Activated T-helper 2 cell treated with anti-CD3 and anti-CD28 coated beads, Interferon-gamma antibody, Interleukin-2, Interleukin-4, amounts not matched to agents 10 μg/mL and 5 μg/mL and 100 μg/mL, durations not matched to agents 14 hours and 24 hours and 36 hours (primary cell): ENCODE data around the gene CACNA2D3. TPM values are rescaled to one million over a fixed set of nuclear protein-coding genes. Genes with fewer than 3 reads are reported as not detected.

Source experiments
- DNase-seq: peaks from one replicate; pipeline ENCODE4 v3.0.0; 2021; ENCODE audit warnings: low spot score
- H3K27ac Mint-ChIP-seq: one replicate; pipeline ENCODE4 v1.8.0; 2021; ENCODE audit warnings: mixed read lengths
- H3K27me3 Mint-ChIP-seq: one replicate; pipeline ENCODE4 v1.8.0; 2021; ENCODE audit warnings: low read depth, mixed read lengths
- H3K36me3 Mint-ChIP-seq: one replicate; pipeline ENCODE4 v1.8.0; 2021; ENCODE audit warnings: low read depth, mixed read lengths
- H3K4me1 Mint-ChIP-seq: one replicate; pipeline ENCODE4 v1.8.0; 2021; ENCODE audit warnings: low read depth, mixed read lengths
- H3K4me3 Mint-ChIP-seq: one replicate; pipeline ENCODE4 v1.8.0; 2021; ENCODE audit warnings: low read depth, mild to moderate bottlenecking, moderate library complexity, mixed read lengths
- H3K9me3 Mint-ChIP-seq: one replicate; pipeline ENCODE4 v1.8.0; 2021; ENCODE audit warnings: mixed read lengths
- intact Hi-C: fragments of 100-400 bp; cut with micrococcal nuclease; formaldehyde crosslinking; loops from one replicate; pipeline ENCODE4 v1.15.1; 2023
- total RNA-seq: library from RNA; stranded (reverse); gene quantifications from 2 replicates; pipeline ENCODE4 v1.2.3, GENCODE V29; 2022

Gene CACNA2D3
- total RNA-seq, 1 donor from 2014 or later: not detected

DNA sequence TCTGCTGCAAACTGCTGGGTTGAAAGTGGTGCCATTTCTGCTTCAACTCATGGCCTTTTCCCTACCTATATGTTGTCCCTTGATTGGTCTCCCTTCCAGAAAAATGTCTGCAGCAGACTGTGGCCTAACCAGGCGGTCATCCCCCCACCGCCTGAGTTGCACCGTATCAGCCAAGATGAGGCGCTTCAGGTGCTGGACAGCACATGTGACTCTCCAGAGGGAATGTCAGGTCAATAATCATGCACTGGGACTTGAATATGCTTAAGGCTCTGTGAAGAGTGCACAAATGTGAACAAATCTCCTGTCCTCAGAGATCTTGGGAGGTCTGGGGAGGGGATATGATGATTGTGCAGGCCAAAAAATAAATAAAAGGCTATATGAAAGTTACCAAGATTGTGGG, 773.3 kb downstream of the CACNA2D3 start:
- intact Hi-C loops: no loop called here
- Mint-ChIP-seq H3K9me3 (no peaks in the 10 kb centered on the region), H3K4me1 (no peaks in the 10 kb centered on the region), H3K36me3 (no peaks in the 10 kb centered on the region), H3K27me3 (no peaks in the 10 kb centered on the region), H3K4me3 (no peak overlapping the region), H3K27ac (no peak overlapping the region)
- no peak for DNase-seq

DNA sequence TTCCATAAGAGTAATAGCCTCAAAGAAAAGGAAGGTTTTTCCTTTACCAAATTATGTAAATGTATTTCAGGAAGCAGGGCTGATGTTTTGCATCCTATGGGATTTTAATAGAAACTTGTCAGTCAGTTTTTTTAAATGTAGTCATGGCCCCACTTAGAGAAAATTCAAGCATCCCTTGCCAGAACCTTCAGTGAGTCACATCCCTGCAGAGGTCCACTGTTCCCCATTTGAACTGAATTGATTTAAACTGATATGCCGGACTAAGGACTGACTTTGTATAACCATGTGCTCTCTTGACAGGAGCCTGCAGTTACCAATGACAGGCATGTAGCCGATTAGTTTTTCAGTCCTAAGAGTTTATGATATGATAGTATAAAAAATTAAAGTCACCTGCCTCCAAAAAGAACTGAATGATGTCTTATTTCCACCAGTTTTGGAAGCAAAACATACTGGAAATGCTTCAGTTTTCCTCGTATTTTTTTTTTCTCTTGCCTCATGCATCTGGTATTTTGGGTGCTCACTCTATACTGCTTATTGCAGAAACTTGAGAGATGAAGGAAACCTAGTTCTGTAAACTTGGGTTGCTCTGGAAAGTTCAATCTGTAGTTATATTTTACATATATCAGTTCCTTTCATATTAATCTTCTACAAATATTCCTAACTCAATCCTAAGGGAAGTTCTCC, 774.8 kb downstream of the CACNA2D3 start:
- H3K4me1 Mint-ChIP-seq: no peaks in the 10 kb centered on the region
- no peaks in the 10 kb centered on the region for H3K36me3 Mint-ChIP-seq
- H3K4me3 Mint-ChIP-seq: no peak overlapping the region
- DNase-seq: no peak
- H3K27me3 Mint-ChIP-seq: no peaks in the 10 kb centered on the region
- no peaks in the 10 kb centered on the region for H3K9me3 Mint-ChIP-seq
- no peak overlapping the region for H3K27ac Mint-ChIP-seq
- intact Hi-C loops: no loop called here

DNA sequence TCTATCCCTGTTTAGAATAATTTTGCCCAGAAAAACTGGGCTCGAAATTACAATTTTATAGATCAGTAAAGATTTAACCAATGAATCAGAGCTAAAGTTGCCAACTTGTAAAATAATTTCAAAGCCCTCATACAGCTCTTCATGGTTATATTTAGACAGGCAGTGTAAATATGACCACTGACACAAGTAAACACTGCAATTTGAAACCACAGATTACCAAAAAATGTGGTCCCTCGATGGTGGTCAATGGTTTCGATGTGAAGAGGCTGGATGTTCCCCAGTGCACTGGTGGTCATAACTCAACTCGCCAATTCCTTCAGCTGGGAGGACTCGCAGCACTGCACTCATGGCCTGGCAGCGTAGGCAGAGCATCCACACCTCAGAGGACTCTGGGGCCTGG, 776.9 kb downstream of the CACNA2D3 start:
- intact Hi-C loops: no loop called here
- DNase-seq: no peak
- Mint-ChIP-seq H3K9me3 (no peaks in the 10 kb centered on the region), H3K27me3 (no peaks in the 10 kb centered on the region), H3K4me1 (no peaks in the 10 kb centered on the region), H3K36me3 (no peaks in the 10 kb centered on the region), H3K4me3 (no peak overlapping the region), H3K27ac (no peak overlapping the region)

DNA sequence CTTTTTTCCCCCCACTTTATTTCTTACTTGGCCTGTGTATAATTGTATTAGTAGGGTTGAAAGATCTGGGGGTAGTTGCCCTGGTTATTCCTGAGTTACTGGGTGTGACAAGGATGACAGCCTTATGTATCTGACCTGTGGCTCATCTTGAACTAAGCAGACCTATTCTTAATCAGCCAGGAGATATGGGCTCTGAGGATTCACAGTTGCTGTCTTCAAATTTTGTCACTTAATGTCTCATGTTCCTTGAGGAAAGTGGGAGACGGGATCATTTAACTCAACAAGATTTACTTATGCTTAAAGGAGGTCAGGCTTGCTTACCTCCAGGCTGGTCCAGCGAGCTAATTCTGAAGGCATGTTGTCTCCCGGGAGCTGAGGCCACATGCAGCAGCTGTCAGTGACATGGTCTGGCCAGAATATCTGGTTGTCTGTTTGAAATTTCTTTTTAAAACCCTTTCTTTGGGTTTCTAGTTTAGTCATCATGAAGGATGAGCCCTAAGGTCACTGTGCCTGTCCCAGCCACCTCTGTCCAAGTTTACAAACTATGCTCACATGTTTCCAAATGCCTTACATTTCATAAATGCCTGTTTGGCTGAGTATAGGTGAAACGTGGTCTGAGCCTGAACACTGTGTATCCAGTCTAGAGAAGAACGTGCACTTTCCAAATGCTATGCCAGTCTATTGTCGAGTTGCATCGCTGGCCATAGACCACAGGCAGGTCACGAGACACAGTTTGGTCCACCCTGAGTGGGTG, 778.7 kb downstream of the CACNA2D3 start:
- DNase-seq: no peak
- H3K36me3 Mint-ChIP-seq: no peaks in the 10 kb centered on the region
- H3K9me3 Mint-ChIP-seq: no peaks in the 10 kb centered on the region
- intact Hi-C loops: no loop called here
- no peak overlapping the region for H3K4me3 Mint-ChIP-seq
- H3K27me3 Mint-ChIP-seq: no peaks in the 10 kb centered on the region
- H3K27ac Mint-ChIP-seq: no peak overlapping the region
- H3K4me1 Mint-ChIP-seq: no peaks in the 10 kb centered on the region

DNA sequence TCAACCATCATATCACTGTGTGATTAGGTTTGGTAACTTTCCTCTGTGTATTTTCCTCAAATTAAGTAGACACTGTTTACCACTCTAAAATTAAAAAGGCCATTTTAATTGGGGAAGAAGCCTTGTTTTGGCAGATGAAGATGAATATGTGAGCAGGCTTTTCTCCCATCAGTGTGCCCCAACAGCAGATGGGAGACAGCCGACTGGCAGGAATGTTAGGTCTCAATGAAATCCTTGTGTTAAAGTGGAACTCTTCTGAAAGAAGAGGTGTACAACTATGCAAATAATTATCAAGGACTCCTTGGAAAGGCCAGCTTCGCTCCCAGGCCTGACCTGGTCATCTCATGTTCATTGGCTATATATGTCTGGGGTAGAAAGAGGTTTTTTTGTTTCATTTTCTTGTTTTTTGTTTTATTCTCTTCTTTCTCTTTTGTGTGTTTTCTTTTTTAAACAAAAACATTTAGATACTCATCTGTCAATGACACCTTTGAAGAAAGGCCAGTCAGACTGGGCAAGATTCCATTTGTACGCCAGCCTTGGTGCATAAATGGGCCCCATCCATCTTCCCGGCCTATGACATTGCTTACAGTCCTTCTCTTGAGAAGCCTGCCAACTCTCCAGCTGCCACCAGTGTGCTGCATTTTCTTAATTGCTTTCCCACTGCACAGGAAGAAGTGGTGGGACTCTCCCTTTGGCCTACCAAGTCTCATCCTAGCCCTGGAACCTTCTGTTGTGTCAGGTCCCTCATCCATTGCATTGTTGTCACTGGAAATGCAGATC, 779.7 kb downstream of the CACNA2D3 start:
- H3K4me1 Mint-ChIP-seq: no peaks in the 10 kb centered on the region
- H3K9me3 Mint-ChIP-seq: no peaks in the 10 kb centered on the region
- no peak for DNase-seq
- H3K4me3 Mint-ChIP-seq: no peak overlapping the region
- H3K27me3 Mint-ChIP-seq: no peaks in the 10 kb centered on the region
- no peak overlapping the region for H3K27ac Mint-ChIP-seq
- no peaks in the 10 kb centered on the region for H3K36me3 Mint-ChIP-seq
- intact Hi-C loops: no loop called here

DNA sequence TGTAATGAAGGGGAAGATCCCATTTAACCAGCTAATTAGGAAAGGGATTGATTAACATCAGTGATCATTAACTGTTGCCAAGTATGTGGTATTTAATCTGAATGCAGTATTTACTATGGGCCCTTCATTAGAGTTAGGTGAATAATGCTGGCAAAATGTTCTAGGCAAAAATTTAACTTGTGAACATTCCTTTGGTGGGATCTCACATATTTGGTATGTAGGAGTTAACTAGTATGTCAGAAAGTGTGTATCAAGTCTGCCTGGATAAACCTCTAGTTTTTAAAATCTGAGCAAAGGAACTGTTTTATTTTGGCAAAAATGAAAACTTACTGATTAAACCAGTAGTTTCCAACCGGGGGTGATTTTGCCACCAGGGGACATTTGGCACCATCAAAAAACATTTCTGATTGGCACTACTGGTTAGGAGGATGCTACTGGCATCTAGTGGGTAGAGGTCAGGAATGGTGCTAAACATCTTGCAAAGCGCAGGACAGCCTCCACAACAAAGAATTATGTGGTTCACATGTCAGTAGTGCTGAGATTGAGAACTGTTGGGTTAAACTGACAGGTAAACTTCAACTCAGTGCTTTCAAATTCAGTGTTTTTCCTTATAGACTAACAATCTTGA, 783.0 kb downstream of the CACNA2D3 start:
- H3K9me3 Mint-ChIP-seq: no peaks in the 10 kb centered on the region
- no peak overlapping the region for H3K27ac Mint-ChIP-seq
- intact Hi-C loops: no loop called here
- no peaks in the 10 kb centered on the region for H3K36me3 Mint-ChIP-seq
- no peak overlapping the region for H3K4me3 Mint-ChIP-seq
- H3K27me3 Mint-ChIP-seq: no peaks in the 10 kb centered on the region
- DNase-seq: no peak
- H3K4me1 Mint-ChIP-seq: no peaks in the 10 kb centered on the region

DNA sequence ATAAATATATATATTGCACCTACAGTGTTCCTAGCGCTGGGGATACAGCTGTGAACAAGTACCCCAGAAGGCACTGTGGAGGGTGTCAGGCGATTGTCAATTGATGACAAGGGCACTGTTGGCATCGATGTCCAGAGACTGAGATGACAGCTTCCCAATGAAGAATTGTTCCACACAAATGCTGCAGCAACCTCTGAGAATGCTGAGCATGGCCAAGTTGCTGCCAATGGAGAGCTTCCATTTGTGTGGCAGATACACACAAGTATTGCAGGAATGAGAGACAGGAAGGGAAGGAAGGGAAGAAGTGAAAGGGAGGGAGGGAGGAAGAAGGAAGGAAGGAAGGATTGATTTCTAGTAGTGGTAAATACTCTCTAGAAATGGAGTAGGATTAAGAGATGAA, 783.6 kb downstream of the CACNA2D3 start:
- H3K36me3 Mint-ChIP-seq: no peaks in the 10 kb centered on the region
- no peaks in the 10 kb centered on the region for H3K27me3 Mint-ChIP-seq
- H3K9me3 Mint-ChIP-seq: no peaks in the 10 kb centered on the region
- intact Hi-C loops: no loop called here
- no peak overlapping the region for H3K4me3 Mint-ChIP-seq
- no peaks in the 10 kb centered on the region for H3K4me1 Mint-ChIP-seq
- no peak for DNase-seq
- no peak overlapping the region for H3K27ac Mint-ChIP-seq

DNA sequence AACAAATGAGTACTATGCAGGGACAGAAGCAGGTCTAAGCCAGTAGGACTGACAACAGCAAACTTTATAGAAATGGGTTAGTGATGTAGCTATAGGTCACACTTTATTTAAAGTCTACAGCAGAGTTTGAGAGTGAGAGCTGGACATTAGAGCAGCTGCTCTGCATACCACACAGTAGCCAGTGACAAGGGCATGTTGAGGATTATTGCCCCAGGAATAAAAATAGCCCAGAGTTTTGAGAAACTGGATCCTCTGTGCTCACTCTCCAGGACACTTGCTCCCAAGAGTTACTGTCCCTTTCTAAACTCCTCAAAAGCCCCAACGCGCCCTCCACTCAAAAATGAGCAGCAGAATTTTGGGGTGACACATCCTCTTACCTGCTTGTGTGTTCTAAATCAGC, 784.4 kb downstream of the CACNA2D3 start:
- Mint-ChIP-seq H3K36me3 (no peaks in the 10 kb centered on the region), H3K27ac (no peak overlapping the region), H3K27me3 (no peaks in the 10 kb centered on the region), H3K9me3 (no peaks in the 10 kb centered on the region), H3K4me1 (no peaks in the 10 kb centered on the region), H3K4me3 (no peak overlapping the region)
- DNase-seq: no peak
- intact Hi-C loops: no loop called here

DNA sequence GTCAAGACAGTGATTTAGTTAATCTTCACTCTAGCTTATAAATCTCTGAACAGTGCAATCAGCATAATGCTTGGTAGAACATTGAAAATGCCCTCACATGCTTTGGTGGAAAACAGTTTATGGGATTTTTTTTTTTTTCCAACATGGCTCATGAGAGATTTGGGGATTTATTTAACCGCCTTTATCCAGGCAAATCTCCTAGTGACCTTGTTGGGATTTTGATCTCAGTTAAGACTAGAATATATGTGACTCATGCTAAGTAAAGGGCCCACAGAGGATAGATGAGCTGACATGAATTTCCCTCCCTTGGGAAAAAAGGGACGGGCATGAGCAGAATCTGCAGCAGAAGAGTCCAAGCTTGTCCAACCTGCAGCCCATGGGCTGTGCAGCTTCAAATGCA, 786.8 kb downstream of the CACNA2D3 start:
- intact Hi-C loops: no loop called here
- no peak overlapping the region for H3K27ac Mint-ChIP-seq
- no peak for DNase-seq
- H3K36me3 Mint-ChIP-seq: no peaks in the 10 kb centered on the region
- peaks cover 4% of the 10 kb centered on the region for H3K9me3 Mint-ChIP-seq
- no peaks in the 10 kb centered on the region for H3K27me3 Mint-ChIP-seq
- no peaks in the 10 kb centered on the region for H3K4me1 Mint-ChIP-seq
- H3K4me3 Mint-ChIP-seq: no peak overlapping the region

DNA sequence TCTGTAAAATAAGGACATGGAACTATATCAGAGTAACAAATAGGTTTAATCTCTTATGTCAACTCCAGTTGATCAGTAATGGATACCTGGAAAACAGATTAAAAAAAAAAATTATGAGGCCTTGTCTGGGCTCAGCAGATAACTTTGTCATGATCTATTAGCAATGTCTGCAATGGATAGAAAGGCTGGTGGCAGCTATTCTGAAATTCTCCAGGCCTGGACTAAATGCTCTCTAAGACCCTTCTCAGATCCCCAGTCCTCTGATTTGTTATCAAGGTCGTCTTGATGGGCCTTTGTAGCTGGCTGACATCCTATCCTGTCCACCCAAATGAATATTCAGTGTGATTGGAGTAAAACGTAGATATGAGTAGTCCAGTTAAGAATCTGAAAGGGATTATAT, 791.8 kb downstream of the CACNA2D3 start:
- H3K36me3 Mint-ChIP-seq: no peaks in the 10 kb centered on the region
- H3K27ac Mint-ChIP-seq: no peak overlapping the region
- no peak for DNase-seq
- H3K27me3 Mint-ChIP-seq: no peaks in the 10 kb centered on the region
- H3K9me3 Mint-ChIP-seq: peaks cover 4% of the 10 kb centered on the region
- H3K4me3 Mint-ChIP-seq: no peak overlapping the region
- intact Hi-C loops: no loop called here
- no peaks in the 10 kb centered on the region for H3K4me1 Mint-ChIP-seq

DNA sequence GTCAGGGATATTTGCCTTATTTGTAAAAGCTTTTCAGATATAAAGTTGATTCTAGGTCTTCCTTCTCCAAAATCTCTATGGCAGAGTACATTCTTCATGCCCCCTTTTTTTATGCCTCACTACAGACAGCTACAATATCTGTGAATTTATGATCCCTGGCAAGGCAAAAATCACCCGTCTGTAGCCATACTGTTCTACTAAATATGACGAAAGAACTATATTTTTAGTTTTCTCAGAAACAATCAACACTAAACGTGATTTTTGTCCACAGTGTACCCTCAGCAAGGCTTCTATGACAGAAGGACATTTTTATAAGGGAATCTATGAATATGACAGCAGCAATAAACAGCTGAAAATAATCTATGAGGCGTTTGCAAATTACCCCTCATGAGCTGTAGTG, 792.8 kb downstream of the CACNA2D3 start:
- H3K27me3 Mint-ChIP-seq: no peaks in the 10 kb centered on the region
- intact Hi-C loops: no loop called here
- H3K36me3 Mint-ChIP-seq: no peaks in the 10 kb centered on the region
- no peaks in the 10 kb centered on the region for H3K4me1 Mint-ChIP-seq
- H3K4me3 Mint-ChIP-seq: no peak overlapping the region
- DNase-seq: no peak
- H3K9me3 Mint-ChIP-seq: peaks cover 4% of the 10 kb centered on the region
- no peak overlapping the region for H3K27ac Mint-ChIP-seq

DNA sequence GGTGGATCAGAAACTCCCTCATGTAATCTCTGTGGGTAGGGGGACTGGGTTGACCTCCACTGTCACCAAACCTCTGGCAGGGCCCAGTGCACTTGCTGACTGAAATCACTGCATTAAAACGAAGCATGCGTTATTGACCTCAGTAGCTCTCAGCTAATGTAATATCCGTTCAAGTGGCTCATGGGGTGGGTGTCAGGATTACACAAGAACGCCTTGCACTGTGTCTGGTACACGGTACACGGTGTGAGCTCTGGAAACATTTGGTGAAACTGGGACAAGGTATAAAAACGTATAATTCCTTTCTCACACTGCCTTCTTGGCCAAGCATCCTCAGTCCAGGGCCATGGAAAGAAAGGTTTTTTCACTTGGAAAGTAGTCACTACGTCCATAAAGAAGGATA, 793.6 kb downstream of the CACNA2D3 start:
- no peaks in the 10 kb centered on the region for H3K36me3 Mint-ChIP-seq
- H3K9me3 Mint-ChIP-seq: peaks cover 4% of the 10 kb centered on the region
- no peak for DNase-seq
- no peak overlapping the region for H3K27ac Mint-ChIP-seq
- no peaks in the 10 kb centered on the region for H3K27me3 Mint-ChIP-seq
- no peak overlapping the region for H3K4me3 Mint-ChIP-seq
- H3K4me1 Mint-ChIP-seq: no peaks in the 10 kb centered on the region
- intact Hi-C loops: no loop called here

DNA sequence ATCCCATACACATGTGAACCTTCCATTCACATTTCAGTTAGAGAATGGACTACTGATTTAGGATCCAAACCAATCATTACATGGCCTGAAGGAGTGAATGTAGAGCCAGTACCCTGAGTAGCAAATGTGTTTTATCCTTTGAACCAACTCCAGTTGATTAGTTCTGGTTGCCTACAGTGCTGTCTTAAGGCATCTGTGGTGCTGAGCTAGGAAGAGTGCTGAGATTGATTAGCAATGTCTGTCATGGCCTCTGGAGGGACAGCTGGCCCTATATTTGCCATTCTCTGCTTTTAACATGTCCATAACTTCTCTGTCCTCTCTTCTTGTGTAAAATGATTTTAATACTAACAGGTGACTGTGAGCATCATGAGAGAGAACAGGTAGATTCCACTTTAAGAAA, 794.4 kb downstream of the CACNA2D3 start:
- Mint-ChIP-seq H3K4me1 (no peaks in the 10 kb centered on the region), H3K27ac (no peak overlapping the region), H3K27me3 (no peaks in the 10 kb centered on the region), H3K9me3 (peaks cover 4% of the 10 kb centered on the region), H3K36me3 (no peaks in the 10 kb centered on the region), H3K4me3 (no peak overlapping the region)
- no peak for DNase-seq
- intact Hi-C loops: no loop called here
